ENCODE results near the gene ARSJ. TPM values are rescaled to one million over a fixed set of nuclear protein-coding genes. Genes with fewer than 3 reads are reported as not detected.

The ARSJ gene
- total RNA-seq, 4 donors from 2014 or later, result 1.8 to 5.2 (median 2.8) TPM

DNA sequence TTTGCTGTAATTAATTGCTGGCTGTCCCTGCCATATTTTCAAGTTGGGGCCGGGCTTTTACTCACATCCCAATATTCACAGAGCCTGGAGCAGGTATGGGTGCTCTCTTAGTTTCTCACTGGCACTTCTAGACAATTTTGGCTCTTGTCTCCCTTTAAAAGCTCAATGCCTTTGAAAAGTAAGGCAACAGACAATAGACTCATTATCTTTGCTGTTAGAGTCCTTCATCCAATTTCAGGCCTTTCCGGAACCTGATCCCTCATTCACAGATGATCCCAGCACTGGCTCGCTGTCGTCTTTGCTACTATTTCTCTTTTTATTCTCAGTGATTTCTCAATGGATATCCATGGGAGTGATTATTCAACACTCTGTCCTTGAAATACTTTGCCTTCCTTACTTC, 6.7 kb downstream of the ARSJ start:
- no peak for DNase-seq
- intact Hi-C loops (cut with DNase I; ENCODE audit: low total_unique reads), result loop anchor here (10.0 kb wide), 1 partner anchor 578 kb away; no protein-coding TSS in a partner anchor
- Histone ChIP-seq H3K27me3 (no peaks in the 10 kb centered on the region), H3K4me3 (no peak overlapping the region), H3K36me3 (no peaks in the 10 kb centered on the region), H3K4me1 (peaks cover 0 to 17% (median 0%) of the 10 kb centered on the region in 4 donors), H3K9me3 (no peaks in the 10 kb centered on the region), H3K27ac (no peak overlapping the region)
- in situ Hi-C loops (cut with MboI; ENCODE audit: low pct_ligation_motif_present in 1 of 4, low pct_unique_long_range_greater_than_20kb in 1 of 4, low sequenced_read_pairs in 3 of 4), result loop anchor here in 1 of 4 donors (25.0 kb wide), 1 partner anchor 90 kb away; no protein-coding TSS in a partner anchor
- 82 to 96% methylated on average over 3 to 4 of the region's 4 CpGs for WGBS, 2 donors (ENCODE audit: low coverage in 1 of 2)
- TF ChIP-seq, protein P1, sequence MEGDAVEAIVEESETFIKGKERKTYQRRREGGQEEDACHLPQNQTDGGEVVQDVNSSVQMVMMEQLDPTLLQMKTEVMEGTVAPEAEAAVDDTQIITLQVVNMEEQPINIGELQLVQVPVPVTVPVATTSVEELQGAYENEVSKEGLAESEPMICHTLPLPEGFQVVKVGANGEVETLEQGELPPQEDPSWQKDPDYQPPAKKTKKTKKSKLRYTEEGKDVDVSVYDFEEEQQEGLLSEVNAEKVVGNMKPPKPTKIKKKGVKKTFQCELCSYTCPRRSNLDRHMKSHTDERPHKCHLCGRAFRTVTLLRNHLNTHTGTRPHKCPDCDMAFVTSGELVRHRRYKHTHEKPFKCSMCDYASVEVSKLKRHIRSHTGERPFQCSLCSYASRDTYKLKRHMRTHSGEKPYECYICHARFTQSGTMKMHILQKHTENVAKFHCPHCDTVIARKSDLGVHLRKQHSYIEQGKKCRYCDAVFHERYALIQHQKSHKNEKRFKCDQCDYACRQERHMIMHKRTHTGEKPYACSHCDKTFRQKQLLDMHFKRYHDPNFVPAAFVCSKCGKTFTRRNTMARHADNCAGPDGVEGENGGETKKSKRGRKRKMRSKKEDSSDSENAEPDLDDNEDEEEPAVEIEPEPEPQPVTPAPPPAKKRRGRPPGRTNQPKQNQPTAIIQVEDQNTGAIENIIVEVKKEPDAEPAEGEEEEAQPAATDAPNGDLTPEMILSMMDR (IDR thresholded peaks at IDR 0.05), result no peak
- TF ChIP-seq POLR2A (IDR thresholded peaks at IDR 0.05) (no peak), EP300 (IDR thresholded peaks at IDR 0.05; ENCODE audit: low read depth) (no peak), POLR2AphosphoS5 (IDR thresholded peaks at IDR 0.05) (no peak)

DNA sequence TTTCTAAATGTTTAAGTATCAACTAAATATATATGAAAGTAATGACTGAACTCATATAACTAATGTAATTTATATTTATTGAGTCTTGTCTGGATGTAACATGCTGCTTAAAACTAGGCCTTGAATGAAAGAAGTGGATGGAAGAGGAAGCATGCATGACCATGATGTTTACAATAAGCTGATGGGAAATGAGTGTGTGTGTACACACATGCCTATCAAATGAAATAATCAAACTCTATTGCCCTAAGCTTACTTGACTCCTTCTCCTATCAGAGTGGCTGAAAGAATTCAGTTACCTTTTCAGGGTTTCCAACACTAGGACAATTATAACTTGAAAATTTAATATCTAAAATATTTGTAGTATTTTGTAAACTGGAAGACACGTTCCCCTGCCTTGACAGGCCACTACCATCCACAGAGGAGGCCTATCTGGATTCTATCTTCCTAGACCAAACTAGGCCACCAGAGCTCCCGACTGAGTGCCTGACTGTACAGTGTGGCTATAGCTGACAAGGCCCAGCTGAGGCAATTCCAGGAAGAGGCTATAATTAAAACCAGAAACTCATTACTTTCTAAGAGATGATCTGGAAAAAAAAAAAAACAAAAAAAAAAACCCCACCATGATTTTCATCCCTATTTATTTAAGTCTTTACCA, 7.6 kb downstream of the ARSJ start:
- intact Hi-C loops (cut with DNase I; ENCODE audit: low total_unique reads), result loop anchor here (10.0 kb wide), 1 partner anchor 577 kb away; no protein-coding TSS in a partner anchor
- Histone ChIP-seq H3K27me3 (no peaks in the 10 kb centered on the region), H3K9me3 (no peaks in the 10 kb centered on the region), H3K4me1 (peaks cover 0 to 11% (median 0%) of the 10 kb centered on the region in 4 donors), H3K4me3 (no peak overlapping the region), H3K36me3 (no peaks in the 10 kb centered on the region), H3K27ac (no peak overlapping the region)
- 77% methylated on average over 2 of the region's 2 CpGs; no CpG with 5 or more reads in 1 of the 2 donors for WGBS, 2 donors (ENCODE audit: low coverage in 1 of 2)
- DNase-seq, result no peak
- in situ Hi-C loops (cut with MboI; ENCODE audit: low pct_ligation_motif_present in 1 of 4, low pct_unique_long_range_greater_than_20kb in 1 of 4, low sequenced_read_pairs in 3 of 4), result loop anchor here in 1 of 4 donors (25.0 kb wide), 1 partner anchor 90 kb away; no protein-coding TSS in a partner anchor
- TF ChIP-seq, protein P1 (IDR thresholded peaks at IDR 0.05), result no peak

DNA sequence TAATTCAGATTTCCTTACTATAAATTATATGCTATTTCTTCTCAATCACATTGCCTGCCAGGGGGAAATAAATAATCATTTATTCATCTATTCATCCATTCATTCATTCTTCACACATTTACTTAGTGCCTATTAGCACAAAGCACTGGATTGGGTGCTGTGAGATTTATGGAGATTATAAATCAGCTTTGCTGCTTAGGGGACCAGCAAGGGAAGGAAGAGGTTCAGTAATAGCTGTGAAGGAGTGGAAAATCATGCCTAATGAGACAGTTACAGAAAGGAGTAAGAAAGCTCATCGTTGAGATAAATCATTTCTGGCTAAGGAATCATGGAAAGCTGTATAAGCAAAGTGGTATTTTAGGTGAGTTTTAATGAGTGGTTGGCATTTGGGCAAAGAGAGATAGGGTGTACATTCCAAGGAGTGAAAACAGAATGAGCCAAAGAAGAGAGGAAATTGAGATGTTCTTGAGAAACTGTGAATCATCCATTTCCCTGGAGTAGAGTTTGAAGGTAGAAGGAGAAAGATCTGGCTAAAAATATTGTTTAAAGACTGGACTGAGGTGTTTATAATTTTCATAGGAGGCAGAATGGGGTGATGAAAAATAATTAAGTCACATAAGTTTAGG, 9.6 kb downstream of the ARSJ start:
- in situ Hi-C loops (cut with MboI; ENCODE audit: low pct_ligation_motif_present in 1 of 4, low pct_unique_long_range_greater_than_20kb in 1 of 4, low sequenced_read_pairs in 3 of 4), result loop anchor here in 1 of 4 donors (25.0 kb wide), 1 partner anchor 92 kb away; no protein-coding TSS in a partner anchor
- H3K9me3 ChIP-seq, result no peaks in the 10 kb centered on the region
- H3K4me1 ChIP-seq, result peaks cover 0 to 4% (median 0%) of the 10 kb centered on the region in 4 donors
- H3K36me3 ChIP-seq, result no peaks in the 10 kb centered on the region
- H3K27me3 ChIP-seq, result no peaks in the 10 kb centered on the region
- no peak overlapping the region for H3K4me3 ChIP-seq
- WGBS, 2 donors (ENCODE audit: low coverage in 1 of 2), result 60 to 100% methylated on average over 1 of the region's 1 CpG
- no peak for TF ChIP-seq POLR2A (IDR thresholded peaks at IDR 0.05)
- TF ChIP-seq, protein P1 (IDR thresholded peaks at IDR 0.05), result no peak
- TF ChIP-seq EP300 (IDR thresholded peaks at IDR 0.05; ENCODE audit: low read depth), result no peak
- TF ChIP-seq POLR2AphosphoS5 (IDR thresholded peaks at IDR 0.05), result no peak
- no peak overlapping the region for H3K27ac ChIP-seq
- DNase-seq, result no peak
- intact Hi-C loops (cut with DNase I; ENCODE audit: low total_unique reads), result loop anchor here (10.0 kb wide), 1 partner anchor 575 kb away; no protein-coding TSS in a partner anchor

DNA sequence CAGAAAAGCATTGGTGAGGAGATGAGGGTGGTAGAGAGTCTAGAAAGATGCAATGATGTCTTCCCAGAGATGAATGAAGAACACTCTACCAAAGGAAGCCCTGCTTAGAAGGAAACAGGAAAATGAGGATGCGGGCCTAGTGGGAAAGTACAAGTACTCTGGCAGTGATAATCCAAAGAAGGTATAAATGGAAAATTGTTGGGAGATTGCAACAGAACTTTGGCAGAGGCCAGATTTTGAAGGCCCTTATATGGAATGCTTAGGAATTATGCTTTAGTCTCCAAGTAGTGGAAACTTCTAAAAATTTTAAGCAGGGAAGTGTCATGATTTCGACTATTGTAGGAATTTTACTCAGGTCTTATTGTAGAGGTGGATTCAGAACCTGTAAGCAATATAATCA, 11.0 kb downstream of the ARSJ start:
- TF ChIP-seq EP300 (IDR thresholded peaks at IDR 0.05; ENCODE audit: low read depth) (no peak), POLR2AphosphoS5 (IDR thresholded peaks at IDR 0.05) (no peak), POLR2A (IDR thresholded peaks at IDR 0.05) (no peak)
- TF ChIP-seq, protein P1 (IDR thresholded peaks at IDR 0.05), result no peak
- no peak for DNase-seq
- Histone ChIP-seq H3K27ac (no peak overlapping the region), H3K4me1 (peaks cover 0 to 4% (median 0%) of the 10 kb centered on the region in 4 donors), H3K36me3 (no peaks in the 10 kb centered on the region), H3K9me3 (no peaks in the 10 kb centered on the region), H3K4me3 (no peak overlapping the region), H3K27me3 (no peaks in the 10 kb centered on the region)
- 73 to 86% methylated on average over 2 of the region's 2 CpGs for WGBS, 2 donors (ENCODE audit: low coverage in 1 of 2)
- intact Hi-C loops (cut with DNase I; ENCODE audit: low total_unique reads) (no loop called here), in situ Hi-C loops (cut with MboI; ENCODE audit: low pct_ligation_motif_present in 1 of 4, low pct_unique_long_range_greater_than_20kb in 1 of 4, low sequenced_read_pairs in 3 of 4) (loop anchor here in 1 of 4 donors (25.0 kb wide), 1 partner anchor 94 kb away; no protein-coding TSS in a partner anchor)
